ENCODE results near the gene GDPD2. TPM values are rescaled to one million over a fixed set of nuclear protein-coding genes. Genes with fewer than 3 reads are reported as not detected.
A peak's percentile ranks its signal among the peaks of the same experiment; 100 is the strongest.

Gene GDPD2
- total RNA-seq, 2 donors from 2014 or later, result 0.12 TPM; not detected in 1

GRCh38 chrX:70466968-70467367 lies 43.9 kb downstream of the GDPD2 start:
- Mint-ChIP-seq H3K9me3 (no peaks in the 10 kb centered on the region), H3K36me3 (ENCODE audit: insufficient read depth in 2 of 2) (peaks cover 4 to 8% of the 10 kb centered on the region in 2 donors), H3K27me3 (ENCODE audit: low read depth) (peaks cover 6% of the 10 kb centered on the region), H3K27ac (no peak overlapping the region), H3K4me1 (ENCODE audit: low read depth) (peaks cover 9% of the 10 kb centered on the region), H3K4me3 (no peak overlapping the region)
- DNase-seq (no peak), ATAC-seq (replicated peaks in 1 of 2) (no peak)

- Mint-ChIP-seq H3K27ac (no peak overlapping the region), H3K4me3 (no peak overlapping the region), H3K4me1 (ENCODE audit: low read depth) (peaks cover 9% of the 10 kb centered on the region), H3K36me3 (ENCODE audit: insufficient read depth in 2 of 2) (peaks cover 4 to 8% of the 10 kb centered on the region in 2 donors), H3K9me3 (no peaks in the 10 kb centered on the region), H3K27me3 (ENCODE audit: low read depth) (peaks cover 6% of the 10 kb centered on the region)
- DNase-seq (no peak), ATAC-seq (replicated peaks in 1 of 2) (no peak)
Observed at GRCh38 chrX:70468709-70469108, 45.6 kb downstream of the GDPD2 start.

- Mint-ChIP-seq H3K4me3 (no peak overlapping the region), H3K9me3 (no peaks in the 10 kb centered on the region), H3K27ac (no peak overlapping the region), H3K36me3 (ENCODE audit: insufficient read depth in 2 of 2) (peaks cover 2 to 6% of the 10 kb centered on the region in 2 donors), H3K27me3 (ENCODE audit: low read depth) (peaks cover 6% of the 10 kb centered on the region), H3K4me1 (ENCODE audit: low read depth) (peaks cover 9% of the 10 kb centered on the region)
- ATAC-seq (replicated peaks in 1 of 2) (peak in 1 of 2 donors; percentile 38), DNase-seq (no peak)
Observed at GRCh38 chrX:70470850-70471289, 47.8 kb downstream of the GDPD2 start.

GRCh38 chrX:70476166-70476933 lies 53.2 kb downstream of the GDPD2 start:
- Mint-ChIP-seq H3K4me1 (ENCODE audit: low read depth) (peaks cover 11% of the 10 kb centered on the region), H3K27ac (no peak overlapping the region), H3K4me3 (no peak overlapping the region), H3K27me3 (ENCODE audit: low read depth) (peaks cover 2% of the 10 kb centered on the region), H3K9me3 (no peaks in the 10 kb centered on the region), H3K36me3 (ENCODE audit: insufficient read depth in 2 of 2) (peaks cover 1 to 2% of the 10 kb centered on the region in 2 donors)
- DNase-seq, result no peak
- no peak for ATAC-seq (replicated peaks in 1 of 2)

GRCh38 chrX:70476934-70477733 lies 54.0 kb downstream of the GDPD2 start:
- Mint-ChIP-seq H3K36me3 (ENCODE audit: insufficient read depth in 2 of 2) (no peaks in the 10 kb centered on the region), H3K27ac (no peak overlapping the region), H3K4me3 (no peak overlapping the region), H3K4me1 (ENCODE audit: low read depth) (peaks cover 11% of the 10 kb centered on the region), H3K9me3 (no peaks in the 10 kb centered on the region), H3K27me3 (ENCODE audit: low read depth) (peaks cover 8% of the 10 kb centered on the region)
- DNase-seq, result no peak
- ATAC-seq (replicated peaks in 1 of 2), result no peak

GRCh38 chrX:70477734-70478075 lies 54.6 kb downstream of the GDPD2 start:
- H3K36me3 Mint-ChIP-seq (ENCODE audit: insufficient read depth in 2 of 2), result no peaks in the 10 kb centered on the region
- peaks cover 11% of the 10 kb centered on the region for H3K4me1 Mint-ChIP-seq (ENCODE audit: low read depth)
- H3K9me3 Mint-ChIP-seq, result no peaks in the 10 kb centered on the region

GRCh38 chrX:70478526-70479245 lies 55.6 kb downstream of the GDPD2 start:
- peaks cover 8% of the 10 kb centered on the region for H3K27me3 Mint-ChIP-seq (ENCODE audit: low read depth)
- H3K27ac Mint-ChIP-seq, result no peak overlapping the region
- H3K9me3 Mint-ChIP-seq, result no peaks in the 10 kb centered on the region
- ATAC-seq (replicated peaks in 1 of 2) (no peak), DNase-seq (no peak)
- peaks cover 11% of the 10 kb centered on the region for H3K4me1 Mint-ChIP-seq (ENCODE audit: low read depth)
- H3K4me3 Mint-ChIP-seq, result no peak overlapping the region
- H3K36me3 Mint-ChIP-seq (ENCODE audit: insufficient read depth in 2 of 2), result no peaks in the 10 kb centered on the region

More at GRCh38 chrX:70477734-70478075, 54.6 kb downstream of the GDPD2 start:
- no peak for DNase-seq
- no peak for ATAC-seq (replicated peaks in 1 of 2)
- Mint-ChIP-seq H3K27ac (no peak overlapping the region), H3K4me3 (no peak overlapping the region), H3K27me3 (ENCODE audit: low read depth) (peaks cover 8% of the 10 kb centered on the region)

GRCh38 chrX:70479247-70479921 lies 56.3 kb downstream of the GDPD2 start:
- DNase-seq, result no peak
- no peaks in the 10 kb centered on the region for H3K9me3 Mint-ChIP-seq
- no peak overlapping the region for H3K27ac Mint-ChIP-seq
- H3K27me3 Mint-ChIP-seq (ENCODE audit: low read depth), result peaks cover 8% of the 10 kb centered on the region
- H3K4me3 Mint-ChIP-seq, result no peak overlapping the region
- ATAC-seq (replicated peaks in 1 of 2), result peak in 1 of 2 donors; percentile 26
- no peaks in the 10 kb centered on the region for H3K36me3 Mint-ChIP-seq (ENCODE audit: insufficient read depth in 2 of 2)
- H3K4me1 Mint-ChIP-seq (ENCODE audit: low read depth), result peaks cover 11% of the 10 kb centered on the region

- H3K27ac Mint-ChIP-seq, result no peak overlapping the region
- no peaks in the 10 kb centered on the region for H3K9me3 Mint-ChIP-seq
- ATAC-seq (replicated peaks in 1 of 2), result no peak
- H3K4me3 Mint-ChIP-seq, result no peak overlapping the region
- DNase-seq, result no peak
- no peaks in the 10 kb centered on the region for H3K36me3 Mint-ChIP-seq (ENCODE audit: insufficient read depth in 2 of 2)
- peaks cover 14% of the 10 kb centered on the region for H3K27me3 Mint-ChIP-seq (ENCODE audit: low read depth)
- H3K4me1 Mint-ChIP-seq (ENCODE audit: low read depth), result peaks cover 11% of the 10 kb centered on the region
Observed at GRCh38 chrX:70479922-70480659, 57.0 kb downstream of the GDPD2 start.

GRCh38 chrX:70480660-70481018 lies 57.5 kb downstream of the GDPD2 start:
- H3K4me1 Mint-ChIP-seq (ENCODE audit: low read depth), result peaks cover 11% of the 10 kb centered on the region
- DNase-seq, result no peak
- no peaks in the 10 kb centered on the region for H3K36me3 Mint-ChIP-seq (ENCODE audit: insufficient read depth in 2 of 2)
- no peak overlapping the region for H3K27ac Mint-ChIP-seq
- ATAC-seq (replicated peaks in 1 of 2), result no peak
- no peak overlapping the region for H3K4me3 Mint-ChIP-seq
- H3K9me3 Mint-ChIP-seq, result no peaks in the 10 kb centered on the region
- peaks cover 14% of the 10 kb centered on the region for H3K27me3 Mint-ChIP-seq (ENCODE audit: low read depth)

- H3K27ac Mint-ChIP-seq, result no peak overlapping the region
- ATAC-seq (replicated peaks in 1 of 2), result no peak
- H3K4me1 Mint-ChIP-seq (ENCODE audit: low read depth), result peaks cover 11% of the 10 kb centered on the region
- no peaks in the 10 kb centered on the region for H3K36me3 Mint-ChIP-seq (ENCODE audit: insufficient read depth in 2 of 2)
- no peaks in the 10 kb centered on the region for H3K9me3 Mint-ChIP-seq
- H3K27me3 Mint-ChIP-seq (ENCODE audit: low read depth), result peaks cover 14% of the 10 kb centered on the region
- DNase-seq, result no peak
- H3K4me3 Mint-ChIP-seq, result no peak overlapping the region
Observed at GRCh38 chrX:70481471-70482270, 58.6 kb downstream of the GDPD2 start.

GRCh38 chrX:70482300-70482699 lies 59.2 kb downstream of the GDPD2 start:
- Mint-ChIP-seq H3K9me3 (no peaks in the 10 kb centered on the region), H3K4me1 (ENCODE audit: low read depth) (peaks cover 11% of the 10 kb centered on the region), H3K36me3 (ENCODE audit: insufficient read depth in 2 of 2) (no peaks in the 10 kb centered on the region), H3K27ac (no peak overlapping the region), H3K4me3 (no peak overlapping the region), H3K27me3 (ENCODE audit: low read depth) (peaks cover 14% of the 10 kb centered on the region)
- ATAC-seq (replicated peaks in 1 of 2), result no peak
- DNase-seq, result no peak
